ENCODE data around the gene ADAMTS9.

ADAMTS9 gene

DNA sequence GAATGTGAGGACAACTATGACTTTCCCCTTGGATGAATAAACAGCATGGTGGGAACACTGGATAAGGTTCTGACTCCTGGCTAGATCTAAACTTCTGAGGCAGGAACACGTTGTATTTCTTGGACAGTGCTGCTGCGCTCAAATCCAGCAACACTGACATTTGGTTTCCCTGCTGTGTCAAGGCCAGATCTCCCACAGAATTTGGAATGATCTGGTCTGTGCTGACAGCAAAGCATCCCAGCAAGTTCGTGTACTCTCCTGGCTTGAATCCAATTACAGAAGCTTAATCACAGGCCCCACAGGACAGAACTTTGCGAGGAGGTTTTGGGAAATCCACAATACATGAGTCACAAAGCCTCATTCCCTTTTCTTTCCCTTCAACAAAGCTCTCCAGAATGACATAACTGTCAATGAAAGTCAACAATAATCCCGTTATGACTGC, 92.5 kb downstream of the ADAMTS9 start:
- TF ChIP-seq SPI1 (IDR thresholded peaks at IDR 0.05; ENCODE audit: low read depth, low read length): no peak
- no peak for TF ChIP-seq POLR2A (IDR thresholded peaks at IDR 0.05; ENCODE audit: low read depth, low read length)
- TF ChIP-seq TAF1 (IDR thresholded peaks at IDR 0.05; ENCODE audit: low read depth, low read length): no peak
- TF ChIP-seq PAX5 (IDR thresholded peaks at IDR 0.05; ENCODE audit: insufficient read depth, low read length, severe bottlenecking): no peak
- TF ChIP-seq POLR2AphosphoS5 (IDR thresholded peaks at IDR 0.05; ENCODE audit: low read depth, low read length): no peak
- no peak for TF ChIP-seq POU2F2 (IDR thresholded peaks at IDR 0.05; ENCODE audit: low read depth, low read length)
- no peak for DNase-seq (ENCODE audit: insufficient read length, low spot score)
- FAIRE-seq: no peak

- TF ChIP-seq PAX5 (IDR thresholded peaks at IDR 0.05; ENCODE audit: insufficient read depth, low read length, severe bottlenecking) (no peak), TAF1 (IDR thresholded peaks at IDR 0.05; ENCODE audit: low read depth, low read length) (no peak), POU2F2 (IDR thresholded peaks at IDR 0.05; ENCODE audit: low read depth, low read length) (no peak), POLR2A (IDR thresholded peaks at IDR 0.05; ENCODE audit: low read depth, low read length) (no peak), SPI1 (IDR thresholded peaks at IDR 0.05; ENCODE audit: low read depth, low read length) (no peak), POLR2AphosphoS5 (IDR thresholded peaks at IDR 0.05; ENCODE audit: low read depth, low read length) (no peak)
- FAIRE-seq: no peak
- no peak for DNase-seq (ENCODE audit: insufficient read length, low spot score)
Measured at GRCh38 chr3:64594134-64594533, 93.7 kb downstream of the ADAMTS9 start.

DNA sequence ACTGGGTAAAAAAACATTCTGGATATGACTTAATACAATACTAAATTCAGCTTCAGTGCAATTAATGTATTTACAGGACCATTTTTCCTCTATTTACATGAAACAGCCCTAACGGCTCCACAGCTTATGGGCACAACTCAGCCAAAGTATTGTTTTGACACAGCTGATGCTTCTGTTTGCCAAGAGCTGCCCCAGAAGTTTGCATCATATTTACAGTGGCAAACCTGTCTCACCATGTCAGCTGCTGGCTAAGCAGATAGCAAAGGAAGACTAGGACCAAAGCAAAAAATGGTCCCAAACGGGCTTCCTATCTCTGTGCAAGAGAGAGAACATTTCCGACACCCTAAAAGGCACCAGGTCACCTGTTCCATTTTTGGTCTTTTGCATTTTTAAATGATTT, 94.5 kb downstream of the ADAMTS9 start:
- TF ChIP-seq POLR2AphosphoS5 (IDR thresholded peaks at IDR 0.05; ENCODE audit: low read depth, low read length) (no peak), POU2F2 (IDR thresholded peaks at IDR 0.05; ENCODE audit: low read depth, low read length) (no peak), POLR2A (IDR thresholded peaks at IDR 0.05; ENCODE audit: low read depth, low read length) (no peak), PAX5 (IDR thresholded peaks at IDR 0.05; ENCODE audit: insufficient read depth, low read length, severe bottlenecking) (no peak), SPI1 (IDR thresholded peaks at IDR 0.05; ENCODE audit: low read depth, low read length) (no peak), TAF1 (IDR thresholded peaks at IDR 0.05; ENCODE audit: low read depth, low read length) (no peak)
- DNase-seq (ENCODE audit: insufficient read length, low spot score) (no peak), FAIRE-seq (no peak)

DNA sequence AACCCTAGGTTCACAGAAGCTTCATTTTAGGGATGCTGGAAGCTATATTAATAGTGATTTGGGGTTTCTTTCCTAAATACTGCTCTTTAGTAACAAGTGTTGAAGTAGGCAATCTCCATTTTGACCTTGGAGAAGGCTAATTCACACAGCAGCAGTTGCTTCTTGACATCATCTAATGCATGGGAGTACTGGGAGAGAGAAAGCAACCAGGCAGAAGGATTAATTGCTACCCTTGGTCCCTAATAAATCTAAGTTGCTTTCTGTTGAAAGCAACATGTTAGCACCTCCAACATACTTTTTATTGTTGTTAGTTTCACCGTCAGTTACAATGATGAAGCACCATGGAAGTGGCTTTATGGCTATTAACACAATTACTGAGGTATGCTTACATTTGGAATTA, 96.2 kb downstream of the ADAMTS9 start:
- DNase-seq (ENCODE audit: insufficient read length, low spot score) (no peak), FAIRE-seq (no peak)
- TF ChIP-seq POLR2AphosphoS5 (IDR thresholded peaks at IDR 0.05; ENCODE audit: low read depth, low read length) (no peak), PAX5 (IDR thresholded peaks at IDR 0.05; ENCODE audit: insufficient read depth, low read length, severe bottlenecking) (no peak), TAF1 (IDR thresholded peaks at IDR 0.05; ENCODE audit: low read depth, low read length) (no peak), POU2F2 (IDR thresholded peaks at IDR 0.05; ENCODE audit: low read depth, low read length) (no peak)

- DNase-seq (ENCODE audit: insufficient read length, low spot score) (no peak), FAIRE-seq (no peak)
- TF ChIP-seq TAF1 (IDR thresholded peaks at IDR 0.05; ENCODE audit: low read depth, low read length): no peak
- TF ChIP-seq POLR2AphosphoS5 (IDR thresholded peaks at IDR 0.05; ENCODE audit: low read depth, low read length): no peak
- no peak for TF ChIP-seq SPI1 (IDR thresholded peaks at IDR 0.05; ENCODE audit: low read depth, low read length)
- no peak for TF ChIP-seq PAX5 (IDR thresholded peaks at IDR 0.05; ENCODE audit: insufficient read depth, low read length, severe bottlenecking)
- no peak for TF ChIP-seq POU2F2 (IDR thresholded peaks at IDR 0.05; ENCODE audit: low read depth, low read length)
- TF ChIP-seq POLR2A (IDR thresholded peaks at IDR 0.05; ENCODE audit: low read depth, low read length): no peak
Measured at GRCh38 chr3:64588380-64588779, 99.4 kb downstream of the ADAMTS9 start.

- DNase-seq (ENCODE audit: insufficient read length, low spot score) (no peak), FAIRE-seq (no peak)
Measured at GRCh38 chr3:64586952-64587351, 100.8 kb downstream of the ADAMTS9 start.

GRCh38 chr3:64584179-64584578, 103.6 kb downstream of the ADAMTS9 start:
- no peak for DNase-seq (ENCODE audit: insufficient read length, low spot score)
- TF ChIP-seq POLR2AphosphoS5 (IDR thresholded peaks at IDR 0.05; ENCODE audit: low read depth, low read length) (no peak), SPI1 (IDR thresholded peaks at IDR 0.05; ENCODE audit: low read depth, low read length) (no peak), PAX5 (IDR thresholded peaks at IDR 0.05; ENCODE audit: insufficient read depth, low read length, severe bottlenecking) (no peak), POLR2A (IDR thresholded peaks at IDR 0.05; ENCODE audit: low read depth, low read length) (no peak)
- no peak for FAIRE-seq

More at GRCh38 chr3:64586952-64587351, 100.8 kb downstream of the ADAMTS9 start:
- no peak for TF ChIP-seq POLR2AphosphoS5 (IDR thresholded peaks at IDR 0.05; ENCODE audit: low read depth, low read length)
- no peak for TF ChIP-seq PAX5 (IDR thresholded peaks at IDR 0.05; ENCODE audit: insufficient read depth, low read length, severe bottlenecking)
- no peak for TF ChIP-seq POU2F2 (IDR thresholded peaks at IDR 0.05; ENCODE audit: low read depth, low read length)
- no peak for TF ChIP-seq SPI1 (IDR thresholded peaks at IDR 0.05; ENCODE audit: low read depth, low read length)
- TF ChIP-seq POLR2A (IDR thresholded peaks at IDR 0.05; ENCODE audit: low read depth, low read length): no peak
- no peak for TF ChIP-seq TAF1 (IDR thresholded peaks at IDR 0.05; ENCODE audit: low read depth, low read length)

DNA sequence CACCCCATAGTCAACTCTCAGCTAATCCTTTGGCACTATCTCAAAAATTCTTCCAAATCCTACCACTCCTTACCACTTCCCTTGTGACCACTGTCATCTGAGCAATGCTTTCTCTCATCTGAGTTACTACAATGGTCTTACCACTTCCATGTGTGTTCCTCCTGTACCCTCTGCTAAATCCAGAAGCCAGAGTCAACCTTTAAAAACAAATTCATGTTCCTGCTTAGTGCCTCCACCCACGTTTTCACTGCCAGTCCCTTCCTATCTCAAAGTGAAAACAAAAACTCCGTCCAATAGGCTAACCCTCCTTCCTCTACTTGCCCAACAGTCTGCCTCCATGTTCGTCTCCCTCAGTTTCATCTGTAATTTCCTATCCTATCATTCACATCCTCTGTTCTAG, 109.0 kb downstream of the ADAMTS9 start:
- no peak for TF ChIP-seq POU2F2 (IDR thresholded peaks at IDR 0.05; ENCODE audit: low read depth, low read length)
- no peak for TF ChIP-seq SPI1 (IDR thresholded peaks at IDR 0.05; ENCODE audit: low read depth, low read length)
- no peak for TF ChIP-seq POLR2AphosphoS5 (IDR thresholded peaks at IDR 0.05; ENCODE audit: low read depth, low read length)
- TF ChIP-seq POLR2A (IDR thresholded peaks at IDR 0.05; ENCODE audit: low read depth, low read length): no peak
- no peak for TF ChIP-seq PAX5 (IDR thresholded peaks at IDR 0.05; ENCODE audit: insufficient read depth, low read length, severe bottlenecking)
- no peak for TF ChIP-seq TAF1 (IDR thresholded peaks at IDR 0.05; ENCODE audit: low read depth, low read length)
- FAIRE-seq: no peak
- DNase-seq (ENCODE audit: insufficient read length, low spot score): no peak

DNA sequence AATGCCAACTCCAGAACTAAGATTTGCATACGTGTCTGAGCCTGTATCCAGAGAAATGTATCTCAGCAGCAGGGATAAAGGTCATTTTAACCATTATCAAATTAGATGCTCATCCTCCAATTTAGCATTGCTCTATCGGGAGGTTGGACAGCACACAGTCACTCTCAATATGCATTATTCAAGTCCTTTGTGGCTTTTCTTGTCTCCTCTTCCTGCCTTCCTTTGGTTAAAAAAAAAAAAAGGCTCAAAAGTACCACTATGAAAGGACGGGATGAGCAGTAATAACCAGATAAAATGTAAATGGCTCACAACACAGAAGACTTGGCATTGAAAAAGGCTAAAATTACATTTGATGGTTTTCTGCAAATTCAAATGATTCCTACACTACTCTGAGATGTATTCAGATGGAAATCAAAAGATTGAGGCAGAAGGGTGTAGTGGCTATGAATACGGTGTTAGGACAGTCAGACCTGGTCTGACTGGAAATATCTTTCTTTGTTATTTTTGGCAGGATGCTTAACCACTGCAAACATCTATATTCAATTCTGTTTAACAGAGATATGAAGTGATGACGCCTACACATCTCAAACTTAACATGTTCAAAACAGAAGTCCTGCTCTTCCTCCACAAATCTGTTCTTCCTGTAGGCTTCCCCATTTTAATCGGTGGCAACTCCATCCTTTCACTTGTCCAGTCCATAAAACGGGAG, 109.6 kb downstream of the ADAMTS9 start:
- FAIRE-seq (no peak), DNase-seq (ENCODE audit: insufficient read length, low spot score) (no peak)
- no peak for TF ChIP-seq SPI1 (IDR thresholded peaks at IDR 0.05; ENCODE audit: low read depth, low read length)
- no peak for TF ChIP-seq POLR2A (IDR thresholded peaks at IDR 0.05; ENCODE audit: low read depth, low read length)
- no peak for TF ChIP-seq POU2F2 (IDR thresholded peaks at IDR 0.05; ENCODE audit: low read depth, low read length)
- TF ChIP-seq PAX5 (IDR thresholded peaks at IDR 0.05; ENCODE audit: insufficient read depth, low read length, severe bottlenecking): no peak
- TF ChIP-seq TAF1 (IDR thresholded peaks at IDR 0.05; ENCODE audit: low read depth, low read length): no peak
- TF ChIP-seq POLR2AphosphoS5 (IDR thresholded peaks at IDR 0.05; ENCODE audit: low read depth, low read length): no peak
